H1 (cell line): ENCODE data around the gene C2orf74. TPM values are rescaled to one million over a fixed set of nuclear protein-coding genes. Genes with fewer than 3 reads are reported as not detected.

Experiments used
- CTCF ChIA-PET: fragments of 300-600 bp; sonication (Branson Sonifier 250); formaldehyde crosslinking; loops from one replicate; lab custom pipeline; 2021; ENCODE audit not compliant: partially characterized antibody; lab: Charles Lee
- POLR2A ChIA-PET: fragments of 300-600 bp; sonication (Branson Sonifier 250); formaldehyde crosslinking; loops from one replicate; lab custom pipeline; 2021; ENCODE audit warnings: inconsistent platforms; ENCODE audit not compliant: partially characterized antibody; lab: Charles Lee
- DNase-seq, 2 experiments: peaks; one replicate each; pipeline versions ENCODE4 v3.0.0 to v3.0.0-alpha.2; 2010 to 2022; ENCODE audit warnings: low spot score in 2 of 2, low read depth in 1 of 2, mixed read lengths in 1 of 2
- FAIRE-seq: peaks from 2 replicates; lab custom pipeline; 2011; peaks lifted over from hg19 to GRCh38; lab: Jason Lieb, UNC
- H2AFZ ChIP-seq: 2 replicates; pipeline ENCODE4 v1.8.1; 2012; ENCODE audit warnings: low read length, inconsistent platforms
- H2AK5ac ChIP-seq: 2 replicates; pipeline ENCODE4 v1.6.1; 2013; ENCODE audit warnings: low read depth, low read length
- H2BK120ac ChIP-seq: replicated peaks from 2 replicates; pipeline ENCODE3; 2013; ENCODE audit warnings: low read depth, low read length, inconsistent platforms
- H2BK12ac ChIP-seq: 2 replicates; pipeline ENCODE4 v1.6.1; 2013; ENCODE audit warnings: low read depth, low read length
- H2BK15ac ChIP-seq: 2 replicates; pipeline ENCODE4 v1.6.1; 2013; ENCODE audit warnings: low read length
- H2BK20ac ChIP-seq: 2 replicates; pipeline ENCODE4 v1.6.1; 2013; ENCODE audit warnings: low read length
- H2BK5ac ChIP-seq: 2 replicates; pipeline ENCODE4 v1.6.1; 2013; ENCODE audit warnings: low read depth, low read length
- H3K14ac ChIP-seq: 2 replicates; pipeline ENCODE4 v1.6.1; 2013; ENCODE audit warnings: inconsistent platforms; ENCODE audit not compliant: insufficient read length
- H3K18ac ChIP-seq: 2 replicates; pipeline ENCODE4 v1.6.1; 2013; ENCODE audit warnings: low read length; ENCODE audit errors: extremely low read depth
- H3K23ac ChIP-seq: 2 replicates; pipeline ENCODE4 v1.6.1; 2013; ENCODE audit warnings: inconsistent platforms; ENCODE audit not compliant: insufficient read length
- H3K23me2 ChIP-seq: 2 replicates; pipeline ENCODE4 v1.6.1; 2013; ENCODE audit warnings: low read depth, low read length
- H3K27ac ChIP-seq: 2 replicates; pipeline ENCODE4 v1.6.1; 2011; ENCODE audit warnings: low read depth, low read length, inconsistent platforms
- H3K27me3 ChIP-seq, 4 experiments: replicated peaks in 1 of 4; 1 replicate in 1 of 4; 2 replicates in 3 of 4; pipeline versions ENCODE4 v1.6.1 to v1.8.1; 2011 to 2013; ENCODE audit warnings: low read length in 3 of 4, mild to moderate bottlenecking in 3 of 4, inconsistent platforms in 2 of 4, mixed read lengths in 2 of 4, moderate library complexity in 1 of 4; ENCODE audit not compliant: control insufficient read depth in 3 of 4, insufficient read depth in 3 of 4; ENCODE audit errors: extremely low read depth in 1 of 4
- H3K36me3 ChIP-seq, 4 experiments: 2 replicates each; pipeline versions ENCODE4 v1.6.1 to v1.8.1; 2011 to 2013; ENCODE audit warnings: mild to moderate bottlenecking in 4 of 4, low read length in 3 of 4, moderate library complexity in 2 of 4, control low read depth in 1 of 4, inconsistent platforms in 1 of 4; ENCODE audit not compliant: insufficient read depth in 4 of 4, control insufficient read depth in 2 of 4
- H3K4ac ChIP-seq: replicated peaks from 2 replicates; pipeline ENCODE3; 2013; ENCODE audit warnings: low read length, low read depth, mixed read lengths, inconsistent platforms; ENCODE audit not compliant: insufficient read length
- H3K4me1 ChIP-seq, 4 experiments: replicated peaks in 1 of 4; 1 replicate in 1 of 4; 2 replicates in 3 of 4; pipeline versions ENCODE4 v1.6.1 to v1.8.1; 2011 to 2013; ENCODE audit warnings: low read length in 3 of 4, inconsistent platforms in 2 of 4, mixed read lengths in 1 of 4; ENCODE audit not compliant: insufficient read depth in 4 of 4, control insufficient read depth in 3 of 4
- H3K4me2 ChIP-seq, 2 experiments: 2 replicates each; pipeline versions ENCODE4 v1.6.1 to v1.8.1; 2011 to 2013; ENCODE audit warnings: low read depth in 2 of 2, low read length in 2 of 2, control low read depth in 1 of 2, inconsistent platforms in 1 of 2, mild to moderate bottlenecking in 1 of 2; ENCODE audit not compliant: insufficient read depth in 1 of 2
- H3K4me3 ChIP-seq, 4 experiments: fragments of 200-600, 300-600 bp in 1 of 4; sonication (generic), shearing (Covaris generic), sonication (Bioruptor Twin) in 1 of 4; 2 replicates each; pipeline versions ENCODE4 v1.5.1 to v1.8.1; 2011 to 2016; ENCODE audit warnings: low read length in 4 of 4, low read depth in 3 of 4, control low read depth in 2 of 4, inconsistent platforms in 2 of 4, mild to moderate bottlenecking in 2 of 4, mixed read lengths in 1 of 4, moderate library complexity in 1 of 4; ENCODE audit not compliant: insufficient read depth in 2 of 4; ENCODE audit errors: extremely low read depth in 1 of 4
- H3K56ac ChIP-seq: replicated peaks from 2 replicates; pipeline ENCODE3; 2013; ENCODE audit warnings: low read depth, mild to moderate bottlenecking, mixed read lengths, low read length, inconsistent platforms; ENCODE audit not compliant: insufficient read length
- H3K79me1 ChIP-seq: 2 replicates; pipeline ENCODE4 v1.6.1; 2013; ENCODE audit warnings: low read depth, low read length, control low read depth
- H3K79me2 ChIP-seq, 2 experiments: 2 replicates each; pipeline versions ENCODE4 v1.6.1 to v1.8.1; 2012 to 2013; ENCODE audit warnings: low read length in 2 of 2, mild to moderate bottlenecking in 2 of 2, inconsistent platforms in 1 of 2; ENCODE audit not compliant: insufficient read depth in 2 of 2, control insufficient read depth in 1 of 2
- H3K9ac ChIP-seq, 4 experiments: replicated peaks in 1 of 4; 1 replicate in 1 of 4; 2 replicates in 3 of 4; pipeline versions ENCODE4 v1.6.1 to v1.8.1; 2011 to 2013; ENCODE audit warnings: low read depth in 3 of 4, low read length in 3 of 4, control low read depth in 2 of 4, mild to moderate bottlenecking in 2 of 4, moderate library complexity in 2 of 4, inconsistent platforms in 1 of 4; ENCODE audit errors: extremely low read depth in 1 of 4
- H3K9me3 ChIP-seq, 2 experiments: 2 replicates each; pipeline versions ENCODE4 v1.6.1 to v1.8.1; 2012 to 2013; ENCODE audit warnings: mild to moderate bottlenecking in 2 of 2, moderate library complexity in 2 of 2, control low read depth in 1 of 2, inconsistent platforms in 1 of 2, low read depth in 1 of 2, low read length in 1 of 2, mixed read lengths in 1 of 2; ENCODE audit not compliant: insufficient read depth in 2 of 2
- H4K20me1 ChIP-seq, 2 experiments: replicated peaks in 1 of 2; 2 replicates each; pipeline versions ENCODE3 to v1.8.1; 2011 to 2013; ENCODE audit warnings: inconsistent platforms in 2 of 2, low read length in 2 of 2, mild to moderate bottlenecking in 1 of 2; ENCODE audit not compliant: insufficient read depth in 2 of 2, control insufficient read depth in 1 of 2
- H4K5ac ChIP-seq: 2 replicates; pipeline ENCODE4 v1.6.1; 2013; ENCODE audit warnings: low read length, low read depth, mixed read lengths, inconsistent platforms; ENCODE audit not compliant: insufficient read length
- H4K8ac ChIP-seq: 2 replicates; pipeline ENCODE4 v1.8.0; 2013; ENCODE audit warnings: mild to moderate bottlenecking, moderate library complexity, low read length, inconsistent platforms; ENCODE audit not compliant: insufficient read depth; ENCODE audit errors: extremely low read depth
- H4K91ac ChIP-seq: replicated peaks from 2 replicates; pipeline ENCODE3; 2013; ENCODE audit warnings: low read length, mixed read lengths, inconsistent platforms; ENCODE audit not compliant: insufficient read length
- EZH2 ChIP-seq: fragments of 200-600 bp; sonication (generic); IDR thresholded peaks from 2 replicates; pipeline ENCODE4 v1.7.1; 2012; ENCODE audit warnings: low read depth, mild to moderate bottlenecking, moderate library complexity, low read length, inconsistent platforms; ENCODE audit not compliant: severe bottlenecking
- JUND ChIP-seq: IDR thresholded peaks from 2 replicates; pipeline ENCODE4 v1.6.1; 2011; ENCODE audit warnings: mild to moderate bottlenecking, improper control_type of control experiment, low read length
- MAFK ChIP-seq: IDR thresholded peaks from 2 replicates; pipeline ENCODE4 v1.6.1; 2012; ENCODE audit warnings: low read depth, mild to moderate bottlenecking, improper control_type of control experiment, low read length
- NRF1 ChIP-seq: IDR thresholded peaks from 2 replicates; pipeline ENCODE4 v1.6.1; 2011; ENCODE audit warnings: mild to moderate bottlenecking, low read depth, low read length, improper control_type of control experiment
- POLR2A ChIP-seq, 2 experiments: IDR thresholded peaks; 1 replicate in 1 of 2; 2 replicates in 1 of 2; pipeline ENCODE4 v1.6.1; 2011; ENCODE audit warnings: low read depth in 2 of 2, low read length in 2 of 2, mild to moderate bottlenecking in 2 of 2; ENCODE audit errors: control extremely low read depth in 1 of 2
- RBBP5 ChIP-seq: IDR thresholded peaks from 2 replicates; pipeline ENCODE4 v1.7.1; 2012; ENCODE audit warnings: low read depth, mild to moderate bottlenecking, inconsistent platforms, low read length, moderate library complexity, borderline replicate concordance
- SP4 ChIP-seq: IDR thresholded peaks from 2 replicates; pipeline ENCODE4 v1.6.1; 2012; ENCODE audit warnings: low read length, inconsistent platforms
- SUZ12 ChIP-seq: fragments of 200-600 bp; sonication (generic); IDR thresholded peaks from 2 replicates; pipeline ENCODE4 v1.6.1; 2012; ENCODE audit warnings: mild to moderate bottlenecking, inconsistent platforms, low read length, moderate library complexity, mixed read lengths
- WGBS, 2 experiments: shearing (Covaris generic) in 1 of 2; methylation state at CpG; one replicate each; pipeline versions ENCODE4 v1.1.6 to v1.1.7; 2013 to 2015; ENCODE audit warnings: low lambda C conversion rate in 2 of 2, mixed read lengths in 2 of 2, inconsistent platforms in 1 of 2, low coverage in 1 of 2, missing lambda C conversion rate in 1 of 2; ENCODE audit not compliant: insufficient replicate concordance in 2 of 2, insufficient coverage in 1 of 2, insufficient read length in 1 of 2; ENCODE audit errors: extremely low coverage in 1 of 2, missing lambda C conversion rate in 1 of 2; 5-methylcytosine and 5-hydroxymethylcytosine counted together
- polyA plus RNA-seq, 7 experiments: library from polyadenylated mRNA; depleted of rRNA in 3 of 7; stranded (reverse) in 5 of 7; unstranded in 2 of 7; fragments of >200 nt in 5 of 7; fragments of 200-250 nt in 2 of 7; gene quantifications; 1 replicate in 5 of 7; 2 replicates in 1 of 7; 4 replicates in 1 of 7; pipeline versions ENCODE4 v1.2.1 to v1.2.3, GENCODE V29; 2011 to 2013; ENCODE audit warnings: missing spikeins in 2 of 7, mixed read lengths in 2 of 7
- total RNA-seq: library from RNA; stranded (reverse); fragmentation: NEBNext Ultra II Directional; extraction: Animal tissue kit (Norgen Biotek cat#: 25700); gene quantifications from 2 replicates; pipeline ENCODE4 v1.2.1, GENCODE V29; 2021

C2orf74 gene
- total and polyA plus RNA-seq, 2 of the 8 experiments (the other 6 are each of a cell fraction or from before 2014, with no cell fraction given): 2.6 to 9.3 TPM

GRCh38 chr2:61138859-61139258 lies 23.1 kb upstream of the C2orf74 start:
- Histone ChIP-seq H2BK20ac (no peak overlapping the region), H3K18ac (no peak overlapping the region), H2BK5ac (no peak overlapping the region), H2AFZ (no peak overlapping the region), H3K4me2 (no peak overlapping the region), H4K91ac (no peak overlapping the region), H3K9ac (no peak overlapping the region), H3K27ac (no peak overlapping the region), H3K79me2 (no peaks in the 10 kb centered on the region), H4K5ac (no peak overlapping the region), H4K20me1 (no peaks in the 10 kb centered on the region), H3K14ac (no peak overlapping the region), H3K27me3 (no peaks in the 10 kb centered on the region), H3K4me1 (no peaks in the 10 kb centered on the region), H3K9me3 (no peaks in the 10 kb centered on the region), H3K79me1 (no peaks in the 10 kb centered on the region), H3K4ac (no peak overlapping the region), H3K23me2 (no peaks in the 10 kb centered on the region), H2BK120ac (no peak overlapping the region), H4K8ac (no peak overlapping the region), H3K4me3 (no peak overlapping the region), H2BK12ac (no peak overlapping the region), H2AK5ac (no peak overlapping the region), H3K56ac (no peak overlapping the region), H2BK15ac (no peak overlapping the region), H3K23ac (no peak overlapping the region), H3K36me3 (no peaks in the 10 kb centered on the region)
- no peak for FAIRE-seq
- ChIA-PET CTCF (interaction anchor here (0.6 kb wide), 1 partner anchor 62 kb away, joined by 3 read pairs; no protein-coding TSS in a partner anchor), POLR2A (no interaction called here)
- WGBS, 2 experiments: 85% methylated on average over 4 of the region's 4 CpGs; no CpG with 5 or more reads in 1 of the 2 experiments
- no peak for DNase-seq
- TF ChIP-seq POLR2A (IDR thresholded peaks at IDR 0.05; ENCODE audit: control extremely low read depth in 1 of 2, low read depth in 2 of 2, low read length in 2 of 2) (no peak), RBBP5 (no peak), SUZ12 (no peak), MAFK (no peak), NRF1 (no peak), SP4 (no peak), JUND (no peak), EZH2 (no peak)
